COR-L47 (cell line): ENCODE data around the gene C16orf74.

ENCODE experiments used
- DNase-seq: peaks from one replicate; lab custom pipeline; 2025; lab: John Stamatoyannopoulos, UW

C16orf74 gene

GRCh38 chr16:85750827-85751697, at the start of gene C16orf74:
TSS of gene C16orf74 (minus strand) at chr16:85751096. CDS start at chr16:85735217, 15,879 bp downstream.
- no peak for DNase-seq

GRCh38 chr16:85800321-85800669, 49.4 kb upstream of the C16orf74 start:
- DNase-seq = no peak

- DNase-seq = peak; percentile 88
Observed at GRCh38 chr16:85799497-85800320, 48.8 kb upstream of the C16orf74 start, which contains the start of the genes COX4I1 and EMC8. TSS of gene COX4I1 (plus strand) at chr16:85799695. CDS start at chr16:85801206, 1,511 bp downstream. TSS of gene EMC8 (minus strand) at chr16:85799544. CDS start at chr16:85799295, 249 bp downstream.

- DNase-seq = no peak
Observed at GRCh38 chr16:85798901-85799496, 48.1 kb upstream of the C16orf74 start.

- no peak for DNase-seq
Observed at GRCh38 chr16:85798283-85798776, 47.4 kb upstream of the C16orf74 start.

- DNase-seq = no peak
Observed at GRCh38 chr16:85796599-85796998, 45.7 kb upstream of the C16orf74 start.

- no peak for DNase-seq
Observed at GRCh38 chr16:85796152-85796551, 45.3 kb upstream of the C16orf74 start.

GRCh38 chr16:85794696-85795095, 43.8 kb upstream of the C16orf74 start:
- DNase-seq = no peak

GRCh38 chr16:85793662-85794298, 42.9 kb upstream of the C16orf74 start:
- DNase-seq = no peak

GRCh38 chr16:85789773-85790172, 38.9 kb upstream of the C16orf74 start:
- no peak for DNase-seq

- DNase-seq = no peak
Observed at GRCh38 chr16:85788819-85789218, 37.9 kb upstream of the C16orf74 start.

- DNase-seq = no peak
Observed at GRCh38 chr16:85785927-85786326, 35.0 kb upstream of the C16orf74 start.

GRCh38 chr16:85784813-85785212, 33.9 kb upstream of the C16orf74 start:
- DNase-seq = no peak

- no peak for DNase-seq
Observed at GRCh38 chr16:85783441-85783840, 32.5 kb upstream of the C16orf74 start.

- DNase-seq = no peak
Observed at GRCh38 chr16:85782451-85782850, 31.6 kb upstream of the C16orf74 start.

GRCh38 chr16:85781695-85782370, 30.9 kb upstream of the C16orf74 start:
- no peak for DNase-seq

GRCh38 chr16:85781156-85781555, 30.3 kb upstream of the C16orf74 start:
- no peak for DNase-seq

GRCh38 chr16:85780281-85780680, 29.4 kb upstream of the C16orf74 start:
- no peak for DNase-seq

GRCh38 chr16:85778873-85779272, 28.0 kb upstream of the C16orf74 start:
- DNase-seq = no peak

GRCh38 chr16:85777583-85778310, 26.9 kb upstream of the C16orf74 start:
- DNase-seq = no peak
